SK-N-SH (cell line): ENCODE measurements around the gene MCCC1. TPM values are rescaled to one million over a fixed set of nuclear protein-coding genes. Genes with fewer than 3 reads are reported as not detected.
A peak's percentile ranks its signal among the peaks of the same experiment; 100 is the strongest.

Source experiments
- CTCF ChIA-PET: fragments of 300-600, 350-600 bp; formaldehyde crosslinking; extraction: SDS; loops from one replicate; lab custom pipeline; 2021; lab: Yijun Ruan, JAX
- POLR2A ChIA-PET: fragments of 350-600 bp; sonication (Branson Sonifier 250); formaldehyde crosslinking; extraction: SDS; loops from one replicate; lab custom pipeline; 2020; ENCODE audit warnings: antibody characterized with exemption, inconsistent platforms; lab: Yijun Ruan, JAX
- DNase-seq: peaks from one replicate; pipeline ENCODE4 v3.0.0; 2012
- H2AFZ ChIP-seq: fragments of 200-600 bp; sonication (generic); 2 replicates; pipeline ENCODE4 v1.8.1; 2016; ENCODE audit warnings: antibody characterized with exemption, mild to moderate bottlenecking, low read depth
- H3F3A ChIP-seq: fragments of 200-600 bp; sonication (generic); replicated peaks from 2 replicates; pipeline ENCODE3; 2016; ENCODE audit warnings: antibody characterized with exemption, mild to moderate bottlenecking; ENCODE audit not compliant: insufficient read depth
- H3K27ac ChIP-seq, 2 experiments: fragments of 200-500 bp in 1 of 2; fragments of 200-600 bp in 1 of 2; sonication (Bioruptor generic) in 1 of 2; sonication (generic), shearing (Covaris generic) in 1 of 2; 2 replicates each; pipeline versions ENCODE4 v1.5.1 to v1.6.1; 2014 to 2016; ENCODE audit warnings: low read depth in 2 of 2, inconsistent platforms in 1 of 2, low read length in 1 of 2, mild to moderate bottlenecking in 1 of 2, mixed read lengths in 1 of 2
- H3K27me3 ChIP-seq: fragments of 200-600 bp; sonication (generic), shearing (Covaris generic); 2 replicates; pipeline ENCODE4 v1.6.1; 2016; ENCODE audit warnings: mixed run types; ENCODE audit not compliant: insufficient read depth
- H3K36me3 ChIP-seq, 2 experiments: fragments of 200-500 bp in 1 of 2; fragments of 200-600 bp in 1 of 2; sonication (Bioruptor generic) in 1 of 2; sonication (generic) in 1 of 2; replicated peaks in 1 of 2; 2 replicates each; pipeline versions ENCODE3 to v1.5.1; 2014 to 2016; ENCODE audit warnings: low read length in 1 of 2, mild to moderate bottlenecking in 1 of 2; ENCODE audit not compliant: insufficient read depth in 2 of 2, control insufficient read depth in 1 of 2
- H3K4me1 ChIP-seq, 2 experiments: fragments of 200-500 bp in 1 of 2; fragments of 200-600 bp in 1 of 2; sonication (Bioruptor generic) in 1 of 2; sonication (generic), shearing (Covaris generic) in 1 of 2; 2 replicates each; pipeline versions ENCODE4 v1.5.1 to v1.6.1; 2014 to 2016; ENCODE audit warnings: low read depth in 1 of 2, low read length in 1 of 2, mixed run types in 1 of 2; ENCODE audit not compliant: insufficient read depth in 2 of 2, control insufficient read depth in 1 of 2
- H3K4me2 ChIP-seq: fragments of 200-600 bp; sonication (generic), shearing (Covaris generic); 2 replicates; pipeline ENCODE4 v1.6.1; 2017; ENCODE audit warnings: mixed run types
- H3K4me3 ChIP-seq, 2 experiments: fragments of 200-500 bp in 1 of 2; fragments of 200-600 bp in 1 of 2; sonication (Bioruptor generic) in 1 of 2; sonication (generic), shearing (Covaris generic) in 1 of 2; 2 replicates each; pipeline versions ENCODE4 v1.5.1 to v1.8.1; 2014 to 2016; ENCODE audit warnings: low read depth in 2 of 2, inconsistent platforms in 1 of 2, low read length in 1 of 2, mild to moderate bottlenecking in 1 of 2, mixed read lengths in 1 of 2, moderate library complexity in 1 of 2
- H3K79me2 ChIP-seq: fragments of 200-600 bp; sonication (generic); 2 replicates; pipeline ENCODE4 v1.8.1; 2017; ENCODE audit warnings: mild to moderate bottlenecking; ENCODE audit not compliant: insufficient read depth
- H3K9ac ChIP-seq: fragments of 200-600 bp; sonication (generic); 2 replicates; pipeline ENCODE4 v1.6.1; 2017; ENCODE audit warnings: mixed run types
- H3K9me2 ChIP-seq: fragments of 200-600 bp; sonication (generic); 2 replicates; pipeline ENCODE4 v1.6.1; 2017; ENCODE audit warnings: mixed run types
- H3K9me3 ChIP-seq: fragments of 200-600 bp; sonication (generic); 2 replicates; pipeline ENCODE4 v1.6.1; 2017; ENCODE audit warnings: mixed run types, mild to moderate bottlenecking, moderate library complexity
- H4K20me1 ChIP-seq: fragments of 200-600 bp; sonication (generic); 2 replicates; pipeline ENCODE4 v1.6.1; 2017; ENCODE audit warnings: mild to moderate bottlenecking, mixed run types; ENCODE audit not compliant: insufficient read depth
- CHD2 ChIP-seq: fragments of 150-350 bp; IDR thresholded peaks from 2 replicates; pipeline ENCODE4 v1.6.1; 2018; ENCODE audit warnings: low read length; ENCODE audit not compliant: partially characterized antibody
- CTCF ChIP-seq: fragments of 200-600 bp; sonication (generic); IDR thresholded peaks from 2 replicates; pipeline ENCODE4 v1.6.1; 2017; ENCODE audit warnings: antibody characterized with exemption, mild to moderate bottlenecking, moderate library complexity
- ELF1 ChIP-seq: IDR thresholded peaks from 2 replicates; pipeline ENCODE4 v1.4.0; 2012
- EP300 ChIP-seq, 2 experiments: IDR thresholded peaks; 2 replicates each; pipeline versions ENCODE4 v1.4.0 to v1.6.1; 2012; ENCODE audit warnings: borderline replicate concordance in 1 of 2, low read depth in 1 of 2, low read length in 1 of 2
- EZH2phosphoT487 ChIP-seq: fragments of 200-600 bp; sonication (generic); IDR thresholded peaks from 2 replicates; pipeline ENCODE4 v1.6.1; 2017; ENCODE audit warnings: low read depth, mixed run types, mild to moderate bottlenecking, antibody characterized with exemption, moderate library complexity, borderline replicate concordance
- FOSL2 ChIP-seq: IDR thresholded peaks from 2 replicates; pipeline ENCODE4 v1.4.0; 2012; ENCODE audit warnings: low read depth, mild to moderate bottlenecking, moderate library complexity, borderline replicate concordance
- FOXM1 ChIP-seq: IDR thresholded peaks from 2 replicates; pipeline ENCODE4 v1.4.0; 2012; ENCODE audit warnings: low read depth, mild to moderate bottlenecking
- GATA2 ChIP-seq: sonication (generic); formaldehyde crosslinking; IDR thresholded peaks from 2 replicates; pipeline ENCODE4 v1.5.0; 2020; ENCODE audit warnings: mild to moderate bottlenecking, missing genetic modification reagents
- IRF3 ChIP-seq: fragments of 150-350 bp; IDR thresholded peaks from 2 replicates; pipeline ENCODE4 v1.6.1; 2016; ENCODE audit warnings: mild to moderate bottlenecking, low read depth, low read length
- JUND ChIP-seq: IDR thresholded peaks from 2 replicates; pipeline ENCODE4 v1.4.0; 2012
- MEF2A ChIP-seq: IDR thresholded peaks from 2 replicates; pipeline ENCODE4 v1.4.0; 2012; ENCODE audit warnings: low read depth, borderline replicate concordance
- MXI1 ChIP-seq: IDR thresholded peaks from 2 replicates; pipeline ENCODE4 v1.6.1; 2012; ENCODE audit warnings: mild to moderate bottlenecking, low read depth, low read length, improper control_type of control experiment
- NFIC ChIP-seq: IDR thresholded peaks from 2 replicates; pipeline ENCODE4 v1.4.0; 2012; ENCODE audit warnings: borderline replicate concordance
- PBX3 ChIP-seq: IDR thresholded peaks from 2 replicates; pipeline ENCODE4; 2012
- RAD21 ChIP-seq: IDR thresholded peaks from 2 replicates; pipeline ENCODE4 v1.6.1; 2012; ENCODE audit warnings: mild to moderate bottlenecking, low read length
- RCOR1 ChIP-seq: fragments of 150-350 bp; IDR thresholded peaks from 2 replicates; pipeline ENCODE4 v1.6.1; 2017; ENCODE audit warnings: antibody characterized with exemption, low read length
- REST ChIP-seq: IDR thresholded peaks from 2 replicates; pipeline ENCODE4 v1.6.1; 2012; ENCODE audit warnings: mild to moderate bottlenecking, low read depth, low read length, moderate library complexity
- RFX5 ChIP-seq: IDR thresholded peaks from 2 replicates; pipeline ENCODE4 v1.6.1; 2012; ENCODE audit warnings: mild to moderate bottlenecking, improper control_type of control experiment, low read length
- RXRA ChIP-seq: IDR thresholded peaks from 2 replicates; pipeline ENCODE4 v1.4.0; 2012; ENCODE audit warnings: low read depth, mild to moderate bottlenecking, borderline replicate concordance
- SIN3A ChIP-seq: IDR thresholded peaks from 2 replicates; pipeline ENCODE4 v1.6.1; 2012; ENCODE audit warnings: low read depth, mild to moderate bottlenecking, low read length, moderate library complexity, borderline replicate concordance
- SMC3 ChIP-seq: IDR thresholded peaks from 2 replicates; pipeline ENCODE4 v1.6.1; 2012; ENCODE audit warnings: low read depth, low read length, improper control_type of control experiment
- TAF1 ChIP-seq: IDR thresholded peaks from 2 replicates; pipeline ENCODE4 v1.6.1; 2012; ENCODE audit warnings: low read depth, mild to moderate bottlenecking, low read length, moderate library complexity, borderline replicate concordance
- TCF12 ChIP-seq: IDR thresholded peaks from 2 replicates; pipeline ENCODE4 v1.4.0; 2012
- TEAD4 ChIP-seq: IDR thresholded peaks from 2 replicates; pipeline ENCODE4 v1.4.0; 2012; ENCODE audit warnings: mild to moderate bottlenecking, borderline replicate concordance; ENCODE audit not compliant: insufficient read depth
- USF1 ChIP-seq: IDR thresholded peaks from 2 replicates; pipeline ENCODE4 v1.4.0; 2012; ENCODE audit warnings: low read depth, borderline replicate concordance
- YY1 ChIP-seq: IDR thresholded peaks from 2 replicates; pipeline ENCODE4 v1.4.0; 2012; ENCODE audit warnings: low read depth, mild to moderate bottlenecking
- WGBS: methylation state at CpG from one replicate; pipeline ENCODE4 v1.1.6; 2017; ENCODE audit warnings: low lambda C conversion rate; 5-methylcytosine and 5-hydroxymethylcytosine counted together
- polyA plus RNA-seq, 3 experiments: library from polyadenylated mRNA; depleted of rRNA; stranded (reverse); fragments of >200 nt; gene quantifications; 2 replicates each; pipeline ENCODE4 v1.2.3, GENCODE V29; 2012

The MCCC1 gene
- polyA plus RNA-seq, 1 of the 3 experiments (the other 2 are of a cell fraction), result 15.4 TPM

- peak; percentile 69 for DNase-seq
- POLR2A ChIA-PET, result interaction anchor here (1.4 kb wide), 1 partner anchor 9 kb away, joined by 5 read pairs; the partner anchor contains the start of gene MCCC1
- Histone ChIP-seq H2AFZ (no peak overlapping the region), H3K4me3 (0 out of 4 replicates have a peak overlapping the region, but pooled peaks of 1 of the 2 experiments have one; percentile 7), H3F3A (peaks cover 5% of the 10 kb centered on the region), H3K9me2 (no peaks in the 10 kb centered on the region), H3K27me3 (no peaks in the 10 kb centered on the region), H3K79me2 (no peaks in the 10 kb centered on the region), H3K36me3 (no peaks in the 10 kb centered on the region), H3K9me3 (no peaks in the 10 kb centered on the region), H4K20me1 (no peaks in the 10 kb centered on the region), H3K4me2 (peak overlapping the region; percentile 56; the same call in 1 of the 2 replicates), H3K27ac (peak overlapping the region; percentile 32 to 73; a peak in 3 of 4 replicates), H3K4me1 (peaks cover 0 to 7% of the 10 kb centered on the region in 2 experiments; a peak in 2 of 4 replicates), H3K9ac (no peak overlapping the region)
- CTCF ChIA-PET, result interaction anchor here (1.0 to 1.5 kb wide), 4 partner anchors 8 to 278 kb away, joined by 3 to 4 read pairs (median 4); partner anchors contain the start of gene MCCC1
- WGBS, result 5% methylated on average over 2 of the region's 2 CpGs
- no peak for TF ChIP-seq IRF3
- no peak for TF ChIP-seq YY1
- TF ChIP-seq JUND, result no peak
- TF ChIP-seq REST, result no peak
- TF ChIP-seq EP300 (IDR thresholded peaks at IDR 0.05; ENCODE audit: borderline replicate concordance in 1 of 2, low read depth in 1 of 2, low read length in 1 of 2), result peak in 1 of 2 experiments; percentile 80; a peak in 2 of 4 replicates
- TF ChIP-seq MXI1, result peak; percentile 64
- no peak for TF ChIP-seq RXRA
- peak; percentile 32; the same call in 1 of the 2 replicates for TF ChIP-seq GATA2 (CRISPR knock-in tag)
- TF ChIP-seq CHD2, result peak; percentile 64
- TF ChIP-seq MEF2A, result no peak; the same call in 1 of the 2 replicates
- TF ChIP-seq NFIC, result peak; percentile 19; the same call in 1 of the 2 replicates
- TF ChIP-seq TEAD4, result peak; percentile 49; the same call in 1 of the 2 replicates
- peak; percentile 48; the same call in 1 of the 2 replicates for TF ChIP-seq RFX5
- no peak for TF ChIP-seq TAF1
- TF ChIP-seq SIN3A, result no peak
- TF ChIP-seq RAD21, result 0 out of 2 replicates have a peak, but pooled peaks have one; percentile 10
- no peak for TF ChIP-seq EZH2phosphoT487
- TF ChIP-seq TCF12, result 0 out of 2 replicates have a peak, but pooled peaks have one; percentile 30
- TF ChIP-seq RCOR1, result peak; percentile 91
- no peak for TF ChIP-seq ELF1
- TF ChIP-seq USF1, result no peak
- TF ChIP-seq FOSL2, result peak; percentile 4; the same call in 1 of the 2 replicates
- no peak for TF ChIP-seq FOXM1
- no peak for TF ChIP-seq PBX3
- no peak for TF ChIP-seq SMC3
- TF ChIP-seq CTCF, result no peak
Measured at GRCh38 chr3:183108001-183108449, 8.7 kb upstream of the MCCC1 start.
